Activated CD4-positive, alpha-beta T cell treated with anti-CD3 and anti-CD28 coated beads, Interleukin-2, amount 50 U/mL, for 16 hours (primary cell): Measurements from ENCODE around the gene GINM1.

Experiments
- DNase-seq: peaks from one replicate; pipeline ENCODE4 v3.0.0-alpha.2; 2020

Gene GINM1

GRCh38 chr6:149600508-149600907, 34.3 kb downstream of the GINM1 start:
- no peak for DNase-seq

GRCh38 chr6:149608381-149608982, 42.3 kb downstream of the GINM1 start:
- no peak for DNase-seq

GRCh38 chr6:149614337-149614736, 48.2 kb downstream of the GINM1 start:
- DNase-seq: no peak

- no peak for DNase-seq
Observed at GRCh38 chr6:149615805-149616204, 49.6 kb downstream of the GINM1 start.

GRCh38 chr6:149627672-149628071, 61.5 kb downstream of the GINM1 start:
- DNase-seq: no peak

GRCh38 chr6:149628875-149629510, 62.8 kb downstream of the GINM1 start:
- DNase-seq: peak; percentile 12

- no peak for DNase-seq
Observed at GRCh38 chr6:149634315-149634714, 68.1 kb downstream of the GINM1 start.

- no peak for DNase-seq
Observed at GRCh38 chr6:149636124-149636523, 69.9 kb downstream of the GINM1 start.
